ENCODE results near the gene FAM222B. TPM values are rescaled to one million over a fixed set of nuclear protein-coding genes. Genes with fewer than 3 reads are reported as not detected.
"Not testable (repeated sequence)": the region's sequence is repeated elsewhere in the genome, so short reads cannot be mapped to it uniquely, and the experiment has no call there.

The FAM222B gene
- total RNA-seq, 1 donor from 2014 or later = 24.3 TPM

DNA sequence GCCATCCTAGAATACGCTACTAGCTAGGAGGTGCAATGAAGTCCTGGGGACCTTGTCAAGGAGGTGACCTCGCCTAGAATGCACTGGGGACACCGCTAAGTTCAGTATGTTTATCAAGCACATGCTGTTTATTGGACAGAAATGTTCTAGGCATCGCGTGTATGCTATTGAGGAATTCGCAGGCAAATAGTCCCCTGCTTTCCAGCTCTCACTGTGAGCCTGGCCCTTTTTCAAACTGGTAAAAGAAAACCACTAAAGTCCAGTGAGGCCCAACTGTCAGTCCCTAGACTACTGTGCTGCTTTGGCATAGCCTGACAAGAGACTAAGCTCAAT lies 1.2 kb upstream of the FAM222B start:
- no peaks in the 10 kb centered on the region for H3K27me3 ChIP-seq (ENCODE audit: control insufficient read depth, insufficient read depth, low read length)
- H3K36me3 ChIP-seq (ENCODE audit: control insufficient read depth, insufficient read depth, low read length) = no peaks in the 10 kb centered on the region
- H3K4me3 ChIP-seq (ENCODE audit: low read depth, low read length) = no peak overlapping the region
- TF ChIP-seq, protein P1, sequence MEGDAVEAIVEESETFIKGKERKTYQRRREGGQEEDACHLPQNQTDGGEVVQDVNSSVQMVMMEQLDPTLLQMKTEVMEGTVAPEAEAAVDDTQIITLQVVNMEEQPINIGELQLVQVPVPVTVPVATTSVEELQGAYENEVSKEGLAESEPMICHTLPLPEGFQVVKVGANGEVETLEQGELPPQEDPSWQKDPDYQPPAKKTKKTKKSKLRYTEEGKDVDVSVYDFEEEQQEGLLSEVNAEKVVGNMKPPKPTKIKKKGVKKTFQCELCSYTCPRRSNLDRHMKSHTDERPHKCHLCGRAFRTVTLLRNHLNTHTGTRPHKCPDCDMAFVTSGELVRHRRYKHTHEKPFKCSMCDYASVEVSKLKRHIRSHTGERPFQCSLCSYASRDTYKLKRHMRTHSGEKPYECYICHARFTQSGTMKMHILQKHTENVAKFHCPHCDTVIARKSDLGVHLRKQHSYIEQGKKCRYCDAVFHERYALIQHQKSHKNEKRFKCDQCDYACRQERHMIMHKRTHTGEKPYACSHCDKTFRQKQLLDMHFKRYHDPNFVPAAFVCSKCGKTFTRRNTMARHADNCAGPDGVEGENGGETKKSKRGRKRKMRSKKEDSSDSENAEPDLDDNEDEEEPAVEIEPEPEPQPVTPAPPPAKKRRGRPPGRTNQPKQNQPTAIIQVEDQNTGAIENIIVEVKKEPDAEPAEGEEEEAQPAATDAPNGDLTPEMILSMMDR (IDR thresholded peaks at IDR 0.05; ENCODE audit: insufficient read depth, low read length, poor library complexity, severe bottlenecking) = no peak
- no peak for DNase-seq (ENCODE audit: low read depth)

DNA sequence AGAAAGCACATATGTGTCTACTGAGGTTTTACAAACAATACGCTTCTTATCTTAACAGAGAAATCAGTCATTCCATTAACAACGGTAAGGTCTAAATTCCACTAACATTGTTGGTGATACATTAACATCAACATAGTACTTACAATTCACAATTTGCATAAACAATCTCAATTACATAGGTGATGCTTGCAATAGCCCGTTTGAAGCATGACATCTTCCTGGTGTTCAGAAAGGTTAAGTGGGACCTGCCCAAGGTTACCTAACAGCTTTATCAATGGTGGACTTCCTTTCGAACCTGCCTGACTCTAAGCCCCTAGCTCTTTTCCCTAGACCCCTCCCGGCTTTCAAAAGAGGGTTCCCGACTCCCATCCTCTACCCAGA lies 699 bp downstream of the FAM222B start:
- TF ChIP-seq, protein P1 (IDR thresholded peaks at IDR 0.05; ENCODE audit: insufficient read depth, low read length, poor library complexity, severe bottlenecking) = no peak
- no peak for DNase-seq (ENCODE audit: low read depth)
- H3K27me3 ChIP-seq (ENCODE audit: control insufficient read depth, insufficient read depth, low read length) = no peaks in the 10 kb centered on the region
- peak overlapping the region; percentile 81 for H3K4me3 ChIP-seq (ENCODE audit: low read depth, low read length)
- H3K36me3 ChIP-seq (ENCODE audit: control insufficient read depth, insufficient read depth, low read length) = no peaks in the 10 kb centered on the region

- H3K36me3 ChIP-seq (ENCODE audit: control insufficient read depth, insufficient read depth, low read length) = no peaks in the 10 kb centered on the region
- no peak for DNase-seq (ENCODE audit: low read depth)
- TF ChIP-seq, protein P1 (IDR thresholded peaks at IDR 0.05; ENCODE audit: insufficient read depth, low read length, poor library complexity, severe bottlenecking) = no peak
- no peak overlapping the region for H3K4me3 ChIP-seq (ENCODE audit: low read depth, low read length)
- no peaks in the 10 kb centered on the region for H3K27me3 ChIP-seq (ENCODE audit: control insufficient read depth, insufficient read depth, low read length)
These were observed 3.4 kb downstream of the FAM222B start for GRCh38 chr17:28839221-28839620.

DNA sequence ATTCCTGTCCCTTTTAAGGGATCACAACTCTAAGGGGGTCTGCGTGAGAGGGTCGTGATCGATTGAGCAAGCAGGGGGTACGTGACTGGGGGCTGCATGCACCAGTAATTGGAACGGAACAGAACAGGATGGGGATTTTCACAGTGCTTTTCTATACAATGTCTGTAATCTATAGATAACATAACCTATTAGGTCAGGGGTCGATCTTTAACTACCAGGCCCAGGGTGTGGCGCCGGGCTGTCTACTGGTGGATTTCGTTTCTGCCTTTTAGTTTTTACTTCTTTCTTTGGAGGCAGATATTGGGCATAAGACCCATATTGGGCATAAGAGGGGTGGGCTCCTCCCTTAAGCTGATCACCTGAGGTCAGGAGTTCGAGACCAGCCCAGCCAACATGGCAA lies 6.0 kb downstream of the FAM222B start:
- DNase-seq (ENCODE audit: low read depth); H3K27me3 ChIP-seq (ENCODE audit: control insufficient read depth, insufficient read depth, low read length); H3K4me3 ChIP-seq (ENCODE audit: low read depth, low read length); H3K36me3 ChIP-seq (ENCODE audit: control insufficient read depth, insufficient read depth, low read length): not testable (repeated sequence)

- H3K27me3 ChIP-seq (ENCODE audit: control insufficient read depth, insufficient read depth, low read length) = no peaks in the 10 kb centered on the region
- no peak for DNase-seq (ENCODE audit: low read depth)
- TF ChIP-seq, protein P1 (IDR thresholded peaks at IDR 0.05; ENCODE audit: insufficient read depth, low read length, poor library complexity, severe bottlenecking) = no peak
- peaks cover 2% of the 10 kb centered on the region for H3K36me3 ChIP-seq (ENCODE audit: control insufficient read depth, insufficient read depth, low read length)
- no peak overlapping the region for H3K4me3 ChIP-seq (ENCODE audit: low read depth, low read length)
These were observed 8.2 kb downstream of the FAM222B start for GRCh38 chr17:28834420-28834819.

DNA sequence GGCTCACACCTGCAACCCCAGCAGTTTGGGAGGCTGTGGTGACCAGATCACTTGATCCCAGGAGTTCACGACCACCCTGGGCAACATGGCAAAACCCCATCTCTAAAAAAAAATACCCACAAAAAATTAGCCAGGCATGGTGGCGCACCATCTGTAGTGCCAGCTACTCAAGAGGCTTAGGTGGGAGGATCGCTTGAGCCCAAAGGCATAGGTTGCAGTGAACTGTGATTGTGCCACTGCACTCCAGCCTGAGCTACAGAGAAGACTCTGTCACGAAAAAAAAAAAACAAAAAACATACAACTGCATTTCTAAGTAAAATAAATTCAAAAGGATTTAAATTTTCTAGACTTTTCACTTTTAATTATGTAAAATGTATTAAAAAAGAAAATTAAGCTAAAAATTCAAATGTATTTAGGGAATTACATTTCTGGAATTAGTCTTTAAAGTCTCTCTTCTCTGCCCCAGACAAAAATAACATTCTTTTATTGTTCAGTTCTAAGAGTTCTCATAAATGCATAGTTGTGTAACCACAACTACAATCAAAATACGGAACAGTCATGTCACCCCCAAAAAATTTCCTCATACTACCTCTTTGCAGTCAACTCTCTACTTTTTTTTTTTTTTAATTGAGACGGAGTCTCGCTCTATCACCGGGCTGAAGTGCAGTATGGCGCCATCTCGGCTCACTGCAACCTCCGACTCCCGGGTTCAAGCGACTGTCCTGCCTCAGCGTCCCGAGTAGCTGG lies 14.1 kb downstream of the FAM222B start:
- TF ChIP-seq, protein P1 (IDR thresholded peaks at IDR 0.05; ENCODE audit: insufficient read depth, low read length, poor library complexity, severe bottlenecking) = no peak
- Histone ChIP-seq H3K27me3 (ENCODE audit: control insufficient read depth, insufficient read depth, low read length) (no peaks in the 10 kb centered on the region), H3K36me3 (ENCODE audit: control insufficient read depth, insufficient read depth, low read length) (peaks cover 2% of the 10 kb centered on the region), H3K4me3 (ENCODE audit: low read depth, low read length) (no peak overlapping the region)
- DNase-seq (ENCODE audit: low read depth) = no peak
